ENCODE measurements around the gene INO80D.
"Not testable (repeated sequence)": the region's sequence is repeated elsewhere in the genome, so short reads cannot be mapped to it uniquely, and the experiment has no call there.

INO80D gene

GRCh38 chr2:206095536-206096332 is 9.8 kb upstream of the INO80D start:
- no peaks in the 10 kb centered on the region for H3K36me3 Mint-ChIP-seq
- no peak overlapping the region for H3K4me3 Mint-ChIP-seq
- no peaks in the 10 kb centered on the region for H3K4me1 Mint-ChIP-seq
- no peaks in the 10 kb centered on the region for H3K9me3 Mint-ChIP-seq
- no peak for DNase-seq (ENCODE audit: low spot score in 2 of 2)
- no peaks in the 10 kb centered on the region for H3K27me3 Mint-ChIP-seq
- no peak overlapping the region for H3K27ac Mint-ChIP-seq
- ATAC-seq (ENCODE audit: low read depth): no peak

GRCh38 chr2:206092297-206092696 is 6.3 kb upstream of the INO80D start:
- no peaks in the 10 kb centered on the region for H3K36me3 Mint-ChIP-seq
- ATAC-seq (ENCODE audit: low read depth) (no peak), DNase-seq (ENCODE audit: low spot score in 2 of 2) (no peak)
- H3K9me3 Mint-ChIP-seq: no peaks in the 10 kb centered on the region
- H3K27ac Mint-ChIP-seq: no peak overlapping the region
- H3K4me1 Mint-ChIP-seq: no peaks in the 10 kb centered on the region
- no peaks in the 10 kb centered on the region for H3K27me3 Mint-ChIP-seq
- no peak overlapping the region for H3K4me3 Mint-ChIP-seq

- ATAC-seq (ENCODE audit: low read depth): no peak
- Mint-ChIP-seq H3K4me1 (peaks cover 15% of the 10 kb centered on the region), H3K36me3 (no peaks in the 10 kb centered on the region), H3K27me3 (no peaks in the 10 kb centered on the region), H3K27ac (no peak overlapping the region), H3K9me3 (no peaks in the 10 kb centered on the region), H3K4me3 (no peak overlapping the region)
- DNase-seq (ENCODE audit: low spot score in 2 of 2): no peak
These were observed 2.3 kb upstream of the INO80D start for GRCh38 chr2:206088248-206088647.

- ATAC-seq (ENCODE audit: low read depth) (no peak), DNase-seq (ENCODE audit: low spot score in 2 of 2) (no peak)
- no peaks in the 10 kb centered on the region for H3K27me3 Mint-ChIP-seq
- H3K4me1 Mint-ChIP-seq: peaks cover 15% of the 10 kb centered on the region
- H3K9me3 Mint-ChIP-seq: no peaks in the 10 kb centered on the region
- peak overlapping the region; percentile 82 for H3K27ac Mint-ChIP-seq
- peak overlapping the region; percentile 56 for H3K4me3 Mint-ChIP-seq
- no peaks in the 10 kb centered on the region for H3K36me3 Mint-ChIP-seq
These were observed 859 bp upstream of the INO80D start for GRCh38 chr2:206086716-206087350.

- Mint-ChIP-seq H3K27ac (peak overlapping the region; percentile 100), H3K4me1 (peaks cover 23% of the 10 kb centered on the region), H3K27me3 (no peaks in the 10 kb centered on the region), H3K9me3 (no peaks in the 10 kb centered on the region), H3K36me3 (no peaks in the 10 kb centered on the region), H3K4me3 (peak overlapping the region; percentile 98)
- DNase-seq (ENCODE audit: low spot score in 2 of 2) (peak; percentile 57 to 78), ATAC-seq (ENCODE audit: low read depth) (peak; percentile 40)
These were observed 868 bp downstream of the INO80D start for GRCh38 chr2:206084870-206085741.

- no peak for ATAC-seq (ENCODE audit: low read depth)
- H3K4me3 Mint-ChIP-seq: peak overlapping the region; percentile 90
- no peaks in the 10 kb centered on the region for H3K36me3 Mint-ChIP-seq
- peaks cover 30% of the 10 kb centered on the region for H3K4me1 Mint-ChIP-seq
- H3K27me3 Mint-ChIP-seq: no peaks in the 10 kb centered on the region
- no peaks in the 10 kb centered on the region for H3K9me3 Mint-ChIP-seq
- peak in 1 of 2 donors; percentile 13 for DNase-seq (ENCODE audit: low spot score in 2 of 2)
- H3K27ac Mint-ChIP-seq: peak overlapping the region; percentile 97
These were observed 1.5 kb downstream of the INO80D start for GRCh38 chr2:206084439-206084869.

GRCh38 chr2:206083602-206084438 is 2.2 kb downstream of the INO80D start:
- Mint-ChIP-seq H3K36me3 (no peaks in the 10 kb centered on the region), H3K4me3 (peak overlapping the region; percentile 90), H3K9me3 (no peaks in the 10 kb centered on the region), H3K27ac (peak overlapping the region; percentile 97), H3K4me1 (peaks cover 32% of the 10 kb centered on the region), H3K27me3 (no peaks in the 10 kb centered on the region)
- DNase-seq (ENCODE audit: low spot score in 2 of 2) (no peak), ATAC-seq (ENCODE audit: low read depth) (no peak)

- Mint-ChIP-seq H3K4me1 (peaks cover 37% of the 10 kb centered on the region), H3K27me3 (no peaks in the 10 kb centered on the region), H3K4me3 (no peak overlapping the region)
These were observed 3.6 kb downstream of the INO80D start for GRCh38 chr2:206082298-206082843.

GRCh38 chr2:206080927-206081326 is 5.0 kb downstream of the INO80D start:
- no peak for ATAC-seq (ENCODE audit: low read depth)

More at GRCh38 chr2:206082298-206082843, 3.6 kb downstream of the INO80D start:
- no peaks in the 10 kb centered on the region for H3K9me3 Mint-ChIP-seq
- DNase-seq (ENCODE audit: low spot score in 2 of 2) (no peak), ATAC-seq (ENCODE audit: low read depth) (no peak)
- H3K27ac Mint-ChIP-seq: no peak overlapping the region
- peaks cover 2% of the 10 kb centered on the region for H3K36me3 Mint-ChIP-seq

GRCh38 chr2:206079699-206080465 is 6.1 kb downstream of the INO80D start:
- ATAC-seq (ENCODE audit: low read depth) (no peak), DNase-seq (ENCODE audit: low spot score in 2 of 2) (no peak)
- Mint-ChIP-seq H3K4me3 (no peak overlapping the region), H3K36me3 (peaks cover 3% of the 10 kb centered on the region), H3K27me3 (no peaks in the 10 kb centered on the region), H3K9me3 (no peaks in the 10 kb centered on the region), H3K4me1 (peaks cover 37% of the 10 kb centered on the region), H3K27ac (peak overlapping the region; percentile 3)

More at GRCh38 chr2:206080927-206081326, 5.0 kb downstream of the INO80D start:
- Mint-ChIP-seq H3K4me1 (peaks cover 34% of the 10 kb centered on the region), H3K27ac (no peak overlapping the region), H3K9me3 (no peaks in the 10 kb centered on the region), H3K4me3 (no peak overlapping the region), H3K27me3 (no peaks in the 10 kb centered on the region), H3K36me3 (peaks cover 2% of the 10 kb centered on the region)
- DNase-seq (ENCODE audit: low spot score in 2 of 2): no peak

- H3K27me3 Mint-ChIP-seq; H3K4me3 Mint-ChIP-seq; H3K36me3 Mint-ChIP-seq; ATAC-seq (ENCODE audit: low read depth); H3K27ac Mint-ChIP-seq; DNase-seq (ENCODE audit: low spot score in 2 of 2); H3K9me3 Mint-ChIP-seq: not testable (repeated sequence)
- H3K4me1 Mint-ChIP-seq: peaks cover 30% of the 10 kb centered on the region
These were observed 8.1 kb downstream of the INO80D start for GRCh38 chr2:206077879-206078278.

GRCh38 chr2:206075113-206075512 is 10.9 kb downstream of the INO80D start:
- no peak overlapping the region for H3K4me3 Mint-ChIP-seq
- H3K36me3 Mint-ChIP-seq: peaks cover 10% of the 10 kb centered on the region
- H3K27ac Mint-ChIP-seq: no peak overlapping the region
- H3K4me1 Mint-ChIP-seq: peaks cover 31% of the 10 kb centered on the region
- ATAC-seq (ENCODE audit: low read depth): no peak
- no peaks in the 10 kb centered on the region for H3K9me3 Mint-ChIP-seq
- H3K27me3 Mint-ChIP-seq: no peaks in the 10 kb centered on the region
- no peak for DNase-seq (ENCODE audit: low spot score in 2 of 2)

Measured in memory B cell (primary cell).